Esophagus muscularis mucosa (tissue), 4 donors: ENCODE data around the gene SH3PXD2B.

Experiments used
- EP300 ChIP-seq: sonication (generic); formaldehyde crosslinking; IDR thresholded peaks from one replicate; pipeline ENCODE4 v1.6.1; 2017; ENCODE audit warnings: antibody characterized with exemption
- POLR2A ChIP-seq: fragments of 450-650 bp; IDR thresholded peaks from one replicate; pipeline ENCODE4 v1.6.1; 2017; ENCODE audit warnings: antibody characterized with exemption, moderate library complexity, mild to moderate bottlenecking, low read depth
- POLR2AphosphoS5 ChIP-seq, 2 donors: sonication (generic); formaldehyde crosslinking; IDR thresholded peaks; one replicate each; pipeline ENCODE4 v1.6.1; 2017; ENCODE audit warnings: antibody characterized with exemption in 2 of 2
- TF ChIP-seq, protein P1 (sequence below), 3 experiments: fragments of 200-600 bp in 2 of 3; fragments of 450-650 bp in 1 of 3; sonication (generic) in 2 of 3; IDR thresholded peaks; one replicate each; pipeline ENCODE4 v1.5.1; 2017 to 2019; ENCODE audit warnings: antibody characterized with exemption in 3 of 3, mild to moderate bottlenecking in 2 of 3, moderate library complexity in 1 of 3

DNA sequence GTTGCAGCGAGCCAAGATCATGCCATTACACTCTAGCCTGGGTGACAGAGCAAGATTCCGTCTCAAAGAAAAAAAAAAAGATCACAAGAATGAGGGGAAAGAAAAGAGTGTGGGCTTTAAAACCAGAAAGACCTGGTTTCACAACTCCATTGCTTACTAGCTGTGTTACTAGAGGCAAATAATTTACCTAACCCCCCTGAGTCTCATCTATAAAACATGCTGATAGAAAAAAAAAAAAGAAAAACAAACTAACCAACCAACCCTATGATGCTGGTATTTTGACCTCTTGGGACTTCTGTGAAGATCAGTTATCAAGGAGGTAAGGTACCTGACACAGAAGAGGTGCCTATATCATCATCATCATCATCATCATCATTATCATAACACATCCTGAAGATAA is 110.6 kb downstream of the SH3PXD2B start:
- no peak for TF ChIP-seq POLR2A
- TF ChIP-seq EP300 = no peak
- TF ChIP-seq, protein P1, sequence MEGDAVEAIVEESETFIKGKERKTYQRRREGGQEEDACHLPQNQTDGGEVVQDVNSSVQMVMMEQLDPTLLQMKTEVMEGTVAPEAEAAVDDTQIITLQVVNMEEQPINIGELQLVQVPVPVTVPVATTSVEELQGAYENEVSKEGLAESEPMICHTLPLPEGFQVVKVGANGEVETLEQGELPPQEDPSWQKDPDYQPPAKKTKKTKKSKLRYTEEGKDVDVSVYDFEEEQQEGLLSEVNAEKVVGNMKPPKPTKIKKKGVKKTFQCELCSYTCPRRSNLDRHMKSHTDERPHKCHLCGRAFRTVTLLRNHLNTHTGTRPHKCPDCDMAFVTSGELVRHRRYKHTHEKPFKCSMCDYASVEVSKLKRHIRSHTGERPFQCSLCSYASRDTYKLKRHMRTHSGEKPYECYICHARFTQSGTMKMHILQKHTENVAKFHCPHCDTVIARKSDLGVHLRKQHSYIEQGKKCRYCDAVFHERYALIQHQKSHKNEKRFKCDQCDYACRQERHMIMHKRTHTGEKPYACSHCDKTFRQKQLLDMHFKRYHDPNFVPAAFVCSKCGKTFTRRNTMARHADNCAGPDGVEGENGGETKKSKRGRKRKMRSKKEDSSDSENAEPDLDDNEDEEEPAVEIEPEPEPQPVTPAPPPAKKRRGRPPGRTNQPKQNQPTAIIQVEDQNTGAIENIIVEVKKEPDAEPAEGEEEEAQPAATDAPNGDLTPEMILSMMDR (IDR thresholded peaks at IDR 0.05) = no peak
- no peak for TF ChIP-seq POLR2AphosphoS5 (IDR thresholded peaks at IDR 0.05)
